ENCODE data around the gene TMEM87B.

DNA sequence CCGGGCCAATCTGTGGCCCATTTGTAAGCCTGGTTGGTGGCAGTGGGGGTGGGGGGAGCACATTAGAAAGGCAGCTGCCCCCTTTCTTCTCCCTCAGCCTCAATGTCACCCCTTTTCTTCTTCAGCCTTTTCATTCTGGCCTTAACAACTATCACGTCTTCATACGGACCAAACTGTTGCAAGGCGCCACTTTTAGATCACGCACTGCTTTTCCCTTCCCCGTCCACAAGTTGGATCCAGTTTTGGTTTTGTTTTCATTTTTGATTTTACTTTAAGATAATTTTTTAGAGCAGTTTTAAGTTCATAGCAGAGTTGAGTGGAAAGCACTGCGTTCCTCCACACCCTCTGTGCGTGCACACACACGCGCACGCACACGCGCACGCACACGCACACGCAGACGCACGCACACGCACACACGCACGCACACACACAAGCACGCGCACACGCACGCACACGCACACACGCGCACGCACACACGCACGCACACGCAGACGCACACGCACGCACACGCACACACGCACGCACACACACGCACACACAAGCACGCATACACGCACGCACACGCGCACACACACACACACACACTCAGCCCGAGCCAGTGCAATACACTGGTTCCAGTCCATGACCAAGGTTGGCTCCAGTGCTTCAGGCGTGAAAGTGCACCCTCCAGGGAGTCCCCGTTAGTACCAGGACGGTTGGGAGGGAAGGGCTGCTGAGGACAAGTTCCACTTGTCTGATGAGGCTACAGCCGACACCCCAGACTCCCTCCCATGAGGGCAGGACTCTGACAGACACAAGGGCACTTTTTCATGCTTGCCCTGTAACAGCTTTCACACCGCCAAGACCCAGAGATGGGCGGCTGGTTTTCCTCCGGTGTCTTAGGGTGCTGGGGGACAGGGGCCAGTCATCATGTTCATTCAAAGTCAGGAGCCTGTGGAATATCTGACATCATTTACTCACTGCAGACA, 105.5 kb downstream of the TMEM87B start:
- TF ChIP-seq CTCF (IDR thresholded peaks at IDR 0.05) (no peak), POLR2AphosphoS5 (IDR thresholded peaks at IDR 0.05) (no peak), EP300 (IDR thresholded peaks at IDR 0.05; ENCODE audit: low read depth) (no peak), POLR2A (IDR thresholded peaks at IDR 0.05) (no peak)

All from transverse colon (tissue), 4 donors.